Measurements from ENCODE around the gene VSTM2B.

Gene VSTM2B

GRCh38 chr19:29502581-29502850, 23.3 kb upstream of the VSTM2B start:
- Histone ChIP-seq H3K9me2 (replicated peaks; ENCODE audit: insufficient read depth, low read length) (no peaks in the 10 kb centered on the region), H3K27ac (ENCODE audit: low read length) (no peak overlapping the region)
- TF ChIP-seq EZH2 (optimal IDR thresholded peaks at IDR 0.05; ENCODE audit: low read depth, low read length) (no peak), CTCF (IDR thresholded peaks at IDR 0.05; ENCODE audit: low read length) (no peak), EZH2phosphoT487 (IDR thresholded peaks at IDR 0.05; ENCODE audit: low read length) (no peak)

GRCh38 chr19:29503140-29503758, 22.5 kb upstream of the VSTM2B start:
- Histone ChIP-seq H3K9ac (ENCODE audit: low read length) (no peak overlapping the region), H3K4me2 (ENCODE audit: low read depth, low read length) (no peak overlapping the region), H2AFZ (ENCODE audit: low read length) (no peak overlapping the region), H3F3A (ENCODE audit: insufficient read depth, low read length) (no peaks in the 10 kb centered on the region), H3K27me3 (replicated peaks; ENCODE audit: insufficient read depth, low read length) (peaks cover 40% of the 10 kb centered on the region), H3K27ac (ENCODE audit: low read length) (no peak overlapping the region), H3K9me3 (replicated peaks; ENCODE audit: insufficient read depth, low read length) (no peaks in the 10 kb centered on the region), H3K4me1 (ENCODE audit: low read length) (no peaks in the 10 kb centered on the region), H4K20me1 (ENCODE audit: insufficient read depth, low read length) (no peaks in the 10 kb centered on the region), H3K4me3 (ENCODE audit: low read length) (no peak overlapping the region), H3K36me3 (replicated peaks; ENCODE audit: insufficient read depth, low read length) (no peaks in the 10 kb centered on the region), H3K79me2 (ENCODE audit: low read length) (no peaks in the 10 kb centered on the region), H3K9me2 (replicated peaks; ENCODE audit: insufficient read depth, low read length) (no peaks in the 10 kb centered on the region)
- TF ChIP-seq EZH2 (optimal IDR thresholded peaks at IDR 0.05; ENCODE audit: low read depth, low read length) = no peak
- no peak for TF ChIP-seq EZH2phosphoT487 (IDR thresholded peaks at IDR 0.05; ENCODE audit: low read length)
- no peak for TF ChIP-seq CTCF (IDR thresholded peaks at IDR 0.05; ENCODE audit: low read length)
- DNase-seq = no peak

More at GRCh38 chr19:29502581-29502850, 23.3 kb upstream of the VSTM2B start:
- Histone ChIP-seq H3K36me3 (replicated peaks; ENCODE audit: insufficient read depth, low read length) (no peaks in the 10 kb centered on the region), H3K79me2 (ENCODE audit: low read length) (no peaks in the 10 kb centered on the region), H3K4me2 (ENCODE audit: low read depth, low read length) (no peak overlapping the region), H3K27me3 (replicated peaks; ENCODE audit: insufficient read depth, low read length) (peaks cover 39% of the 10 kb centered on the region), H3K9me3 (replicated peaks; ENCODE audit: insufficient read depth, low read length) (no peaks in the 10 kb centered on the region), H3F3A (ENCODE audit: insufficient read depth, low read length) (no peaks in the 10 kb centered on the region), H2AFZ (ENCODE audit: low read length) (no peak overlapping the region), H3K9ac (ENCODE audit: low read length) (no peak overlapping the region), H4K20me1 (ENCODE audit: insufficient read depth, low read length) (no peaks in the 10 kb centered on the region), H3K4me1 (ENCODE audit: low read length) (no peaks in the 10 kb centered on the region), H3K4me3 (ENCODE audit: low read length) (no peak overlapping the region)
- DNase-seq = no peak

GRCh38 chr19:29503785-29504184, 22.0 kb upstream of the VSTM2B start:
- Histone ChIP-seq H3K4me3 (ENCODE audit: low read length) (no peak overlapping the region), H3K36me3 (replicated peaks; ENCODE audit: insufficient read depth, low read length) (no peaks in the 10 kb centered on the region), H3K4me2 (ENCODE audit: low read depth, low read length) (no peak overlapping the region), H3K27me3 (replicated peaks; ENCODE audit: insufficient read depth, low read length) (peaks cover 40% of the 10 kb centered on the region), H3K4me1 (ENCODE audit: low read length) (no peaks in the 10 kb centered on the region), H3K79me2 (ENCODE audit: low read length) (no peaks in the 10 kb centered on the region), H3K9me3 (replicated peaks; ENCODE audit: insufficient read depth, low read length) (no peaks in the 10 kb centered on the region), H4K20me1 (ENCODE audit: insufficient read depth, low read length) (no peaks in the 10 kb centered on the region), H3F3A (ENCODE audit: insufficient read depth, low read length) (no peaks in the 10 kb centered on the region), H3K9me2 (replicated peaks; ENCODE audit: insufficient read depth, low read length) (no peaks in the 10 kb centered on the region), H2AFZ (ENCODE audit: low read length) (no peak overlapping the region), H3K9ac (ENCODE audit: low read length) (no peak overlapping the region), H3K27ac (ENCODE audit: low read length) (no peak overlapping the region)
- no peak for DNase-seq
- TF ChIP-seq CTCF (IDR thresholded peaks at IDR 0.05; ENCODE audit: low read length) (no peak), EZH2 (optimal IDR thresholded peaks at IDR 0.05; ENCODE audit: low read depth, low read length) (no peak), EZH2phosphoT487 (IDR thresholded peaks at IDR 0.05; ENCODE audit: low read length) (no peak)
